ENCODE results near the gene ARL11. TPM values are rescaled to one million over a fixed set of nuclear protein-coding genes. Genes with fewer than 3 reads are reported as not detected.

The ARL11 gene
- total and polyA plus RNA-seq, 2 of the 4 experiments (the other 2 are of a cell fraction) = not detected

DNA sequence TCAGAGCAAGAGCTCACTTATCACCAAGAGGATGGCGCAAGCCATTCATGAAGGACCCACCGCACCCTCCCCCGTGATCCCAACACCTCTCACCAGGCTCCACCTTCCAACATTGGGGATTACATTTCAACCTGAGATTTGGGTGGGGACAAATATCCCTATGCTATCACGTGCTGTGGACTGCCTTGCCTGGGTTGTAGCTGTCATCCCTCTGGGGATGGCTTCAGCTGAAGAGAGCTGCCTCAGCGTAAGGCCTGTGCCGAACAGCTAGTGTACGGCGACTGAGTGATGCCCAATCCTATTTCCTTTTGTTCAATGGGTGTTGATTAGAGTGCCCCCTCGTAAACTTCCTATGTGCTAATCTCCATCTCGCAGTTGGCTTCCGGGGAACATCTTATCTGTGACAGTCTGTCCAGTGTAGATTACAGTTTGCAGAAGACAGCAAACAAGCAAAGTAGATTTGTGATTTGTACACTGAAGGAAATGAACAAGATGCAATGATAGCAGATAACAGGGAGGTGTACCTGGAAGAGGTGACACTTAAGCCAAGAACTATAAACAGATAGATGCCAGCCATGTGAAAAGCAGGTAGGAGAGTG lies 31.2 kb upstream of the ARL11 start:
- WGBS, 2 experiments (ENCODE audit: extremely low coverage in 2 of 2, insufficient read length in 1 of 2) = no CpG with 5 or more reads among the region's 11 CpGs
- ChIA-PET CTCF (no interaction called here), POLR2A (ENCODE audit: unreplicated experiment) (no interaction called here)
- DNase-seq (no peak), ATAC-seq (ENCODE audit: low read depth) (no peak)
- no peaks in the 10 kb centered on the region for H3K79me1 ChIP-seq (ENCODE audit: low read depth in 1 of 2, low read length in 2 of 2)
- H3K4ac ChIP-seq (ENCODE audit: low read depth, low read length) = no peak overlapping the region
- no peak overlapping the region for H3K56ac ChIP-seq (ENCODE audit: extremely low read depth, insufficient read depth, low read length)
- BruUV-seq (replicated peaks) = no TSS peak
- no peak overlapping the region for H3K18ac ChIP-seq (ENCODE audit: low read depth, low read length)
- dilution Hi-C loops (cut with HindIII; ENCODE audit: low sequenced_read_pairs, unreplicated experiment) = no loop called here
- no peak overlapping the region for H3K4me2 ChIP-seq (ENCODE audit: low read depth, low read length)
- no peak overlapping the region for H2BK5ac ChIP-seq (ENCODE audit: low read depth, low read length, poor library complexity, severe bottlenecking)
- in situ Hi-C loops (cut with MboI; ENCODE audit: low sequenced_read_pairs) = no loop called here
- H3K9me3 ChIP-seq (ENCODE audit: control insufficient read depth, insufficient read depth, low read length) = no peaks in the 10 kb centered on the region
- no peak overlapping the region for H3K23ac ChIP-seq (ENCODE audit: low read depth, low read length)
- intact Hi-C loops (cut with micrococcal nuclease) = no loop called here
- no peak overlapping the region for H2AK5ac ChIP-seq (ENCODE audit: low read depth, low read length)
- H2AK9ac ChIP-seq (replicated peaks; ENCODE audit: low read depth, low read length, poor library complexity) = no peak overlapping the region
- TF ChIP-seq NFE2L2 (IDR thresholded peaks at IDR 0.05; ENCODE audit: low read depth, low read length) (no peak), FOS (IDR thresholded peaks at IDR 0.05; ENCODE audit: low read depth, low read length) (no peak), RAD21 (IDR thresholded peaks at IDR 0.05; ENCODE audit: low read length) (no peak), MAFK (IDR thresholded peaks at IDR 0.05; ENCODE audit: low read depth, low read length) (no peak), CEBPB (IDR thresholded peaks at IDR 0.05; ENCODE audit: low read depth, low read length) (no peak), RFX5 (IDR thresholded peaks at IDR 0.05; ENCODE audit: low read depth, low read length) (no peak), MXI1 (IDR thresholded peaks at IDR 0.05; ENCODE audit: borderline replicate concordance, low read depth, low read length) (no peak), SMC3 (IDR thresholded peaks at IDR 0.05; ENCODE audit: low read depth, low read length) (no peak), RCOR1 (IDR thresholded peaks at IDR 0.05; ENCODE audit: insufficient replicate concordance, low read length) (no peak), POLR2A (IDR thresholded peaks at IDR 0.05; ENCODE audit: low read depth, low read length) (no peak)
- TF ChIP-seq, protein P1, sequence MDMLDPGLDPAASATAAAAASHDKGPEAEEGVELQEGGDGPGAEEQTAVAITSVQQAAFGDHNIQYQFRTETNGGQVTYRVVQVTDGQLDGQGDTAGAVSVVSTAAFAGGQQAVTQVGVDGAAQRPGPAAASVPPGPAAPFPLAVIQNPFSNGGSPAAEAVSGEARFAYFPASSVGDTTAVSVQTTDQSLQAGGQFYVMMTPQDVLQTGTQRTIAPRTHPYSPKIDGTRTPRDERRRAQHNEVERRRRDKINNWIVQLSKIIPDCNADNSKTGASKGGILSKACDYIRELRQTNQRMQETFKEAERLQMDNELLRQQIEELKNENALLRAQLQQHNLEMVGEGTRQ (IDR thresholded peaks at IDR 0.05; ENCODE audit: low read depth, low read length) = no peak
- TF ChIP-seq, protein P2, sequence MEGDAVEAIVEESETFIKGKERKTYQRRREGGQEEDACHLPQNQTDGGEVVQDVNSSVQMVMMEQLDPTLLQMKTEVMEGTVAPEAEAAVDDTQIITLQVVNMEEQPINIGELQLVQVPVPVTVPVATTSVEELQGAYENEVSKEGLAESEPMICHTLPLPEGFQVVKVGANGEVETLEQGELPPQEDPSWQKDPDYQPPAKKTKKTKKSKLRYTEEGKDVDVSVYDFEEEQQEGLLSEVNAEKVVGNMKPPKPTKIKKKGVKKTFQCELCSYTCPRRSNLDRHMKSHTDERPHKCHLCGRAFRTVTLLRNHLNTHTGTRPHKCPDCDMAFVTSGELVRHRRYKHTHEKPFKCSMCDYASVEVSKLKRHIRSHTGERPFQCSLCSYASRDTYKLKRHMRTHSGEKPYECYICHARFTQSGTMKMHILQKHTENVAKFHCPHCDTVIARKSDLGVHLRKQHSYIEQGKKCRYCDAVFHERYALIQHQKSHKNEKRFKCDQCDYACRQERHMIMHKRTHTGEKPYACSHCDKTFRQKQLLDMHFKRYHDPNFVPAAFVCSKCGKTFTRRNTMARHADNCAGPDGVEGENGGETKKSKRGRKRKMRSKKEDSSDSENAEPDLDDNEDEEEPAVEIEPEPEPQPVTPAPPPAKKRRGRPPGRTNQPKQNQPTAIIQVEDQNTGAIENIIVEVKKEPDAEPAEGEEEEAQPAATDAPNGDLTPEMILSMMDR (conservative IDR thresholded peaks at IDR 0.05; ENCODE audit: low read depth, low read length) = no peak
- TF ChIP-seq, protein P3, sequence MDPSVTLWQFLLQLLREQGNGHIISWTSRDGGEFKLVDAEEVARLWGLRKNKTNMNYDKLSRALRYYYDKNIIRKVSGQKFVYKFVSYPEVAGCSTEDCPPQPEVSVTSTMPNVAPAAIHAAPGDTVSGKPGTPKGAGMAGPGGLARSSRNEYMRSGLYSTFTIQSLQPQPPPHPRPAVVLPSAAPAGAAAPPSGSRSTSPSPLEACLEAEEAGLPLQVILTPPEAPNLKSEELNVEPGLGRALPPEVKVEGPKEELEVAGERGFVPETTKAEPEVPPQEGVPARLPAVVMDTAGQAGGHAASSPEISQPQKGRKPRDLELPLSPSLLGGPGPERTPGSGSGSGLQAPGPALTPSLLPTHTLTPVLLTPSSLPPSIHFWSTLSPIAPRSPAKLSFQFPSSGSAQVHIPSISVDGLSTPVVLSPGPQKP (IDR thresholded peaks at IDR 0.05; ENCODE audit: borderline replicate concordance, low read depth, low read length) = no peak
- H2AFZ ChIP-seq (replicated peaks; ENCODE audit: low read length, poor library complexity) = no peak overlapping the region
- H3K4me1 ChIP-seq (ENCODE audit: control insufficient read depth, insufficient read depth, low read length) = no peaks in the 10 kb centered on the region
- H4K20me1 ChIP-seq (ENCODE audit: insufficient read depth, low read length) = no peaks in the 10 kb centered on the region
- peaks cover 2% of the 10 kb centered on the region; the same call in 1 of the 2 replicates for H3K27me3 ChIP-seq (ENCODE audit: control insufficient read depth, insufficient read depth, low read length)
- H4K5ac ChIP-seq (ENCODE audit: low read depth, low read length) = no peak overlapping the region
- H2BK120ac ChIP-seq (ENCODE audit: low read depth, low read length) = no peak overlapping the region
- H3K9ac ChIP-seq (ENCODE audit: low read depth, low read length) = no peak overlapping the region
- H3K36me3 ChIP-seq (ENCODE audit: control insufficient read depth, insufficient read depth, low read length) = no peaks in the 10 kb centered on the region
- H3K9me1 ChIP-seq (ENCODE audit: insufficient read depth, low read length) = no peaks in the 10 kb centered on the region
- H2BK15ac ChIP-seq (ENCODE audit: low read depth, low read length) = no peak overlapping the region
- no peak overlapping the region for H4K91ac ChIP-seq (ENCODE audit: insufficient read depth, low read depth, low read length)
- no peak overlapping the region for H4K8ac ChIP-seq (ENCODE audit: low read depth in 2 of 2, low read length in 2 of 2)
- no peak overlapping the region for H2BK20ac ChIP-seq (ENCODE audit: low read depth, low read length)
- H3K4me3 ChIP-seq (ENCODE audit: insufficient read depth, low read depth, low read length) = no peak overlapping the region
- no peak overlapping the region for H3K27ac ChIP-seq (ENCODE audit: insufficient read depth, low read length)
- H3K14ac ChIP-seq (replicated peaks; ENCODE audit: low read depth, low read length) = no peak overlapping the region
